ENCODE data around the gene FAAP100. TPM values are rescaled to one million over a fixed set of nuclear protein-coding genes. Genes with fewer than 3 reads are reported as not detected.
"Not testable (repeated sequence)": the region's sequence is repeated elsewhere in the genome, so short reads cannot be mapped to it uniquely, and the experiment has no call there.

Gene FAAP100
- total RNA-seq, 2 donors from 2014 or later: 18.9 TPM

DNA sequence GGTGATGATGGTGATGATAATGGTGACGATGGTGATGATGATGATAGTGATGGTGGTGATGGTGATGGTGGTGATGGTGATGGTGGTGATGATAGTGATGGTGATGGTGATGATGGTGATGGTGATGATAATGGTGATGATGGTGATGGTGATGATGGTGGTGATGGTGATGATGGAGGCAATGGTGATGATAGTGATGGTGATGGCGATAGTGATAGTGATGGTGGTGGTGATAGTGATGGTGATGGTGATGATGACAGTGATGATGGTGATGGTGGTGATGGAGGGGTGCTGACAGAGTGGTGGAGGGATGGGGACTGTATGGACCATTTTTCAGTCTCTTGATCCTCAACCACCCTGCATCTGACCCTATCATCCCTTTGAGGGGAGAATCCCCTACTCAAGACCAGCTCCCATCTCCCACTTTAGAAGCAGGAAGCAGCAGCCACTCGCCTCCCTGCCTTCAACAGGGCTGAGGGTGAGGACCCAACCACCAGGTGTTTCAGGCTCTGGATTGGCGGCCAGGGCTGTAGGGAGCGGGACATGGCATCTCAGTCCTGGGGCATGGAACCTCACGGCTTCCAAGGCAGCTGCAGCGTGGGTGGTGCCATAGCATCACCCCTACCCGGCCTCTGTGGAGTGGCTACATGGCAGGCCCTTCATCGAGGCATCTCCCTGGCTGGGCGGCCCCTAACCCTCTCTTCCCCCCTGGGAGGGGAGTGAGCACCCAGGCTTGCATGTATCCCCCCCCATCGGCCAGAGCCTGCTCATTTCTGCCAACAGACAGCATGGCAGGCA, 19.5 kb downstream of the FAAP100 start:
- DNase-seq (ENCODE audit: low spot score): no peak
- intact Hi-C loops (cut with DNase I): no loop called here

GRCh38 chr17:81531998-81532404, 20.2 kb downstream of the FAAP100 start:
- intact Hi-C loops (cut with DNase I); DNase-seq (ENCODE audit: low spot score): not testable (repeated sequence)

DNA sequence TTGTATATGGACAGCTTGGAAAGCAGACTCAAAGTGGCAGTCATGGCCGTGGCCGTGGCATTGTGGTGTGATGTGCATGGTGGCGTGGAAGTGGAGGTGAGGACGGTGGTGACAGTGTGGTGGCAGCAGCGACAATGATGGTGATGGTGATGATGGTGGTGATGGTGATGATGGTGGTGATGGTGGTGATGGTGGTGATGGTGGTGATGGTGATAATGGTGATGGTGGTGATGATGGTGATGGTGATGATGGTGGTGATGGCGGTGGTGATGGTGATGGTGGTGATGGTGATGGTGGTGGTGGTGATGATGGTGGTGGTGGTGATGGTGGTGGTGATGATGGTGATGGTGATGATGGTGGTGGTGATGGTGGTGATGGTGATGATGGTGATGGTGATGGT, 21.1 kb downstream of the FAAP100 start:
- DNase-seq (ENCODE audit: low spot score); intact Hi-C loops (cut with DNase I): not testable (repeated sequence)

DNA sequence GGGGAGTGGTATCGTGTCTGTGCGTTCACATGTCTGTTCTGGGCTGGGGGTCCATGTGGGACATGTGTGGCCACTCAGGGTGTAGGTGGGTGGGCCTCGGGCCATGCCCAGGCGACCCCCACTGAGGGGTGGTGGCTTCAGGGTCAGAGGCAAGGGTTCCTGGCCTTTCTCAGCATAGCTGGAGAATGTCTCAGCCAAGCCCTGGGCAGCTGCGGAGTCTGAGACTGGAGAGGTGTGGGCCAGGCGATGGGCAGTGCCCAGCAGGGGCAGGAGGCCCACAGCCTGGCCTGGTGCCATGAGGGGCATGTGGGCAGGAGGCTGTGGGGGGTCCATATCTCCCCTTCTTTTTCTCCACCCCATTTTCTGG, 22.7 kb downstream of the FAAP100 start:
- intact Hi-C loops (cut with DNase I): loop anchor here in 1 of 2 donors (10.0 kb wide), 1 partner anchor 75 kb away; no protein-coding TSS in a partner anchor
- no peak for DNase-seq (ENCODE audit: low spot score)

DNA sequence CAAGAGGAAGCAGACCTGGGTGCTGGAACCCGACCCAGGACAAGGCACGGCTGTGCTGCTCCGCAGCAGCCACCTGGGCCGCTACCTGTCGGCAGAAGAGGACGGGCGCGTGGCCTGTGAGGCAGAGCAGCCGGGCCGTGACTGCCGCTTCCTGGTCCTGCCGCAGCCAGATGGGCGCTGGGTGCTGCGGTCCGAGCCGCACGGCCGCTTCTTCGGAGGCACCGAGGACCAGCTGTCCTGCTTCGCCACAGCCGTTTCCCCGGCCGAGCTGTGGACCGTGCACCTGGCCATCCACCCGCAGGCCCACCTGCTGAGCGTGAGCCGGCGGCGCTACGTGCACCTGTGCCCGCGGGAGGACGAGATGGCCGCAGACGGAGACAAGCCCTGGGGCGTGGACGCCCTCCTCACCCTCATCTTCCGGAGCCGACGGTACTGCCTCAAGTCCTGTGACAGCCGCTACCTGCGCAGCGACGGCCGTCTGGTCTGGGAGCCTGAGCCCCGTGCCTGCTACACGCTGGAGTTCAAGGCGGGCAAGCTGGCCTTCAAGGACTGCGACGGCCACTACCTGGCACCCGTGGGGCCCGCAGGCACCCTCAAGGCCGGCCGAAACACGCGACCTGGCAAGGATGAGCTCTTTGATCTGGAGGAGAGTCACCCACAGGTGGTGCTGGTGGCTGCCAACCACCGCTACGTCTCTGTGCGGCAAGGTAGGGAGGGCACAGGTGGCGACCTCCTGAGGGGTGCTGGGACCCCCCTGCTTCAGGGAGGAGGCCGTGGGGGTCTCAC, 23.3 kb downstream of the FAAP100 start:
- intact Hi-C loops (cut with DNase I): loop anchor here in 1 of 2 donors (10.0 kb wide), 1 partner anchor 76 kb away; no protein-coding TSS in a partner anchor
- DNase-seq (ENCODE audit: low spot score): no peak

- DNase-seq (ENCODE audit: low spot score): no peak
- intact Hi-C loops (cut with DNase I): loop anchor here in 1 of 2 donors (10.0 kb wide), 1 partner anchor 76 kb away; no protein-coding TSS in a partner anchor
These were observed 23.8 kb downstream of the FAAP100 start for GRCh38 chr17:81528384-81528650.

- intact Hi-C loops (cut with DNase I): loop anchor here in 1 of 2 donors (10.0 kb wide), 1 partner anchor 77 kb away; no protein-coding TSS in a partner anchor
- no peak for DNase-seq (ENCODE audit: low spot score)
These were observed 24.4 kb downstream of the FAAP100 start, which contains the start of gene FSCN2 for GRCh38 chr17:81527591-81528383. FSCN2 (plus strand) TSS chr17:81528377; CDS start chr17:81528532, 155 bp downstream.

DNA sequence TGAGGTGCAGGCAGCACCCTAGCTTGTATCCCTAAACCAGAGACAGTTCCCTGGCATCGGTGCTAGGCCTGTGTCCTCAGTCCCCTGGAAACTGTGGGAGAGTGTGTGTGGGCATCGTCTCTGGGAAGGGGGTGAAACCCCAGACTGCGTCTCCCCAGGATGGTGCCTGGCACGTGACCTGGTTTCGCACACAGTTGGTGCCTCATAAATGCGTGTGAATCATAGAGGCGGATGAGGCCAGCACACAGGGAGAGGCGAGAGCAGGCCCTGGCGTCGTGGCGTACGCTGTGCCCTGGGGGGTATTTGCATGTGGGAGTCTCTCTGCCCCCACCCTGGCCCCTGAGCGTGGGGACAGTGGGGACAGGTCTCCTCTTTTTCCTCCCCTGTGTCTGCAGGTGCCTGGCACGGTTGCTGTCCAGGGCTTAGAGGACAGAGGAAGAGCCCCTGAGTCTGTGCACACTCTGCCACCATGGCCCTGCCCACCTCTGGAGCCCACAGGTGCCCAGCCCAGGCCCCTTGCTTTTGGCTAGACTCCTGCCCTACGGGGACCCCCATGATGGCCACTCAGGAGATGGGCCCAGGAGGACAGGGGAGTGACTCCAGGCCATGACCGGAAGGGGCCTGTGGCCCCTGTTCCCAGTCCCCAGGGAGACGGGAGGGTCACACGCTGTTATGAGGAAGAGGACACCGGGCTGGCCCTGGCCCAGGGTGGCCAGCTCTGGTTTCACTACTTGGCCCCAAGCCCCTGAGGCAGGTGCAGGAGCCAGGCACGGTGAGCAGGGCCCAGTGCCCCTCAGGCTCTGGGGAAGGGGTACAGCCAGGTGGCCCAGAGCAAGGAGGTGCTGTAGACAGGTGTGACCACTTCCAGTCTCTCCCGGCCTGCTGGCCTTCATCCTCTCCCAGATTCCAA, 25.2 kb downstream of the FAAP100 start:
- DNase-seq (ENCODE audit: low spot score): no peak

GRCh38 chr17:81524865-81525159, 27.3 kb downstream of the FAAP100 start:
- intact Hi-C loops (cut with DNase I): loop anchor here in 1 of 2 donors (10.0 kb wide), 1 partner anchor 80 kb away; no protein-coding TSS in a partner anchor
- DNase-seq (ENCODE audit: low spot score): no peak

More for the DNA sequence above, 25.2 kb downstream of the FAAP100 start:
- intact Hi-C loops (cut with DNase I): loop anchor here in 1 of 2 donors (10.0 kb wide), 1 partner anchor 78 kb away; no protein-coding TSS in a partner anchor

DNA sequence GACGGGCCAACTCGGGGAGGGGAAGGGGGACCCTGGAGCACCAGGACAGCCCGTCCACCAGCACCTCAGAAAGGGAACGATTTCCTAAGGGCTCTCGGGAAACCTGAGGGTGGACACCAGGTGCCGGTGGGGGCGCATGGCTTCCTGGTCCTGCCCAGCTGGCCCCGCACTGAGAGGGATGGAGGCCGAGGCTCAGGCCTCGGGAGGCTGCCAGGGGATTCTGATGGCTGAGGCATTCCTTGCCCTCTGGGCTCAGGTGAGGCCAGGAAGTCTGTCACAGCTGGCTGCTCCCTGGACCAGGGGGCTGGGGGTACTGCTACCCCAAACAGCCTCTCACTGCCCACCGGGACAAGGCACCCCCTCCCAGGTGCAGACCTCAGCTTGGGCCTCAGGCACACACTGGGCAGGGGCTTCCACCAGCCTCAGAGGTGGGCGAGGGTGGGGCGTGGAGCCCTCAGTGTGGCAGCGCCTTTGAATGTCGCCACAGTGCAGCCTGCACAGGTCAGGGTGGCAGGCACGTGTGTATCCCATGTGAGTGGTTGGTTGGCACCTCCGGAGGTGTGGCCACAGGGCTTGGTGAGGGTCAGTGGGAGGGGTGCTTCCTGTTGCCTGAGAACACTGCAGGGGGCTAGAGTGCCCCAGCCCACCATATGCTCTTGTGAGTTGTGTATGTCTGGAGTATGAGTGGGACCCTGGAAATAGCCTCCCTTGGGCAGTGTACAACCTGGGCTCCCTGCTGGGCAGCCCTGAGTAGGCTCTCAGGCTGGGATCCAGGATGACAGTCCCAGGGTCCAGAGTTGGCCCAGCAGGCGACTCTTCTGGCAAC, 27.9 kb downstream of the FAAP100 start:
- intact Hi-C loops (cut with DNase I): loop anchor here in 1 of 2 donors (10.0 kb wide), 1 partner anchor 81 kb away; no protein-coding TSS in a partner anchor
- no peak for DNase-seq (ENCODE audit: low spot score)

DNA sequence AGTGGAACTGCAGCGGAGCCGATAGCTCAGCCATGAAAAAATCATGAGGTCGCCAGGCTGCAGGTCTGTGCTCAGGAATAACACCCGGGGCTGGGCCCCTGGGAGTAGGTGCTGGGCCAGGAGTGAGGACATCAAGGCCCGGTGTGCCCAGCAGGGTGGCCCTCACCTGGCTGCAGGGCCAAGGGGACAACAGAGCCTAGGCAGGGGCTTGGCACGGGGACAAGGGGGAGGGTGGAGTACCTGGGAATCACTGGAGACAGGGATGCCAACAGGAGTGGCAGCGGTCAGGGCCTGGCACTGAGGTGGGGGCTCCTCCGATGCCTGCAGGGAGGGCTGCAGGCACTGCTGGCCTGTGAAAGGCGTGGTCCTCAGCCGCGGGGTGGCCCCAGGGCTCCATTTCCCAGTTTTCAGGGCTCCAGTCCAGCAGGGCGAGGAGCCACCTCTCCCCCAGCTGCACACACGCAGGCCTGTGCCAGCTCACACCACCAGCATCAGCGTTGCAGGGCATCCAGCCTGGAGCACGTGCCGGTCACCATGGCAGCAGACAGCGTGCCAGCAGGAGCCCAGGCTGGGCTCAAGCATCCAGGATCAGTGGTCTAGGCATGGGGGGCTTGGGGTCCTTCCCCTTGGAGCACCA, 28.6 kb downstream of the FAAP100 start:
- intact Hi-C loops (cut with DNase I): loop anchor here in 1 of 2 donors (10.0 kb wide), 1 partner anchor 81 kb away; no protein-coding TSS in a partner anchor

DNA sequence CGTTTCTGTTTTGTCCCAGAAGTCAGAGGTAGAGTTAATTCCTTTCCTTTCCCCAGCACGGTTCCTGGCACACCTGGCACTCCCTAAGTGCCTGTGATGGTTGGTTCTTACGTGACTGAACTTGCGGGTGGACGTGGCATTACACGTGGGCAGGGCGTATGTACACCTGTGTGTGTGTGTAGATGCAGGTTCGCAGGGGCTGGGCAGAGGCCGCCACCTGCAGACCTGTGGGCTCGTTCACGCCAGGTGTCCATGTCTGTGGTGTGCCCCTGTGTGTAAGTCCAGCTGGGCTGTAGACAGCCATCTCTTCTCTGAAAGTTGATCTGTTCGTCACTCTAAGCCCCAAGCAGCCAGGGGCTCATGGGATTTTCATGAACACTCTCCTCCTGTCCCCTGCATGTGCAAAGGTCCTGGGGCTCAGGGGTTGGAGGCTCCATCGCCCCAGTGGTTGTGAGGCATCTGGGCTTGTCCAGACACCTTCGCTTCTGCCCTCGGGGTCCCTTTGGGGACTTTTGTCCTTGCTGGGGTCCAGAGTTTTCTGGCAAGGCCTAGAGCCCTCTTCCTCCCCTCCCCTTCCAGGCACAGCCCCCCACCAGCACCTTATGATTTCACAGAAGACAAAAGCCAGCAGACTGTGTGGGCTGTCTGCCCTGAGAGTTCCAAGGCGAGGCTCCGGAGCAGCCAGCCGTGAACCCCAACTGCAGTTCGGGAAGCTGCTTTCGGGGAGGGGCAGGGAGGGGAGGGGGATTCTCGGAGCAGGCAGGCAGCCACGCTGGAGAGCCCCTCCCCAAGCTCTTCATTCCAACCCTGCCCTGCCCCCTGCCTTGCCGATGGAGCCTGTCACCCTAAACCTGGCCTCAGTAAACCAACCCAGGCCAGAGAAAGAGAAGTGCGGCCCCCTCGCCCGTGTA, 29.4 kb downstream of the FAAP100 start:
- DNase-seq (ENCODE audit: low spot score): no peak
- intact Hi-C loops (cut with DNase I): loop anchor here in 1 of 2 donors (10.0 kb wide), 1 partner anchor 82 kb away; no protein-coding TSS in a partner anchor

More for the DNA sequence above, 28.6 kb downstream of the FAAP100 start:
- no peak for DNase-seq (ENCODE audit: low spot score)

DNA sequence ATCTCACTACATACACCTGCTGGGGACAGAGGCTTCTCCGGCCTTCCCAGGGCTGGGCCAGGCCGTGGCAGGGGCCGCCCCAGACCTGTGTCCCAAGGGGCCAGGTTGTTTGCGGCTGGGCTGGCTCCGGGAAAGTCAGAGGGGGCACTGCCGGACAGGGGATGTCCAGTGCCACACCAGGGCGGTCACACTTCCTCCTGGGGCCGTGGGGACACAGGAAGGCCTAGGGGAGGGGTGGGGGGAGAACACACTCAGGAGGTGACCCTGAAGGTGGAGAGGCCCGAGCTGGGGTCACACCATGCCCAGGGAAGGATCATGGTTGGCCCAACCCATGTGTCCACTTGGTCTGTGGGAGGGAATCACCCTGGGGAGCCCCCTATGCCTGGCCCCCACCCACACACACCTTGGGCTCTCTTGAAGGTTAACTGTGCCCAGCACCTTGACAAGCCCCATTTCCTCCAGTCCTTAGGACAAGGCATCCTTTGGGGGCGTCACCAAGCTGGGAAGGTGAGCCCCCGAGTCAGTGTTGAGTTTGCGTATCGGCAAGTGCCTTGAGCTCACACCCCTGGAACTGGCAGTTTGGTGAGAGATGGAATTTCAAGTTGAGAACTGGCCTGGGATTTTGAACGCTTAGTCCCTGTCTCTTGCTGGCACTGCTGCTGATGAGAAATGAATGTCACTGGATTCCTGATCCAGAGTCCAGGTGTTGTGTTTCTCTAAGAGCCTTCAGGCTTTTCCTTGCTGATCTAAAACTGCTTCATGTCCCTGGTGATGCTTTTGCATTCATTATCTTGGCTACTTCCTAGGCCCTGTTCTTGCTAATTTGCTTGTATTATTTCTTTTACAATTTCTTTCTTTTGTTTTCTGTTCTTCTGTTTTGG, 31.9 kb downstream of the FAAP100 start:
- intact Hi-C loops (cut with DNase I): loop anchor here in 1 of 2 donors (10.0 kb wide), 1 partner anchor 85 kb away; no protein-coding TSS in a partner anchor
- DNase-seq (ENCODE audit: low spot score): no peak

DNA sequence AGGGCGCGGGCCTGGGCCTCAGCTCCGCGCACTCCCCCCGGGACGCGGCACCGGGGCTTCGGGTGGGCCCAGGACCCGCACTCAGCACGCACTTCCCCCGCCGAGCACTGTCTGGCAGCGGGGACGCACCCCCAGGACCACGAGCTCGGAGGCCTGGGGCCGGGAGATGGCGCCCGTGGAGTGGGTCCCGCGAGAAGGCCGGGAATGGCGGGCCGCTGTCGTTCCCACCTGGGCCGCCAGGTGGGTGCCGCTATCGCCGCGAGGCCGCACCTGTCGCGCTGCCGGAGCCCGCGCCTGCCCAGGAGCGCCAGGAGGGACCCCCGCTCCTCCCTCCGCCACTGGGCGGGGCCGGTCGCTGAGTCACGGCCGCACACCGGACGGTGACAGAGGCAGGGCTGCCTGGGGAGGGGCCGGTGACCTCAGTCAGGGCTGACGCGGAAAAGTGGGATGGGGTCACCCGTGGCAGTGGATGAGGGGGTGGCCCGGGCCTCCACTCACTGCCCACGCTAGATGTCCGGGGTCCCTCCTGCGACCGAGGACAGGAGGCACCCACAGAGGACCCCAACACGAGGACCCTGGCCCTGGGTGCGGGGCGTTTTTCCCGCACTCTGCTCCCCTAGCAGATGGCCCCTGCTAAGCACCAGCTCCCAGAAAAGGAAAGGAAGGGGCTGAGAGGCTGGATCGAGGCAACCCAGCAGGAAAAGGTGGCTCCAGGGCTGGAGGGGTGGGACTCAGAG, 32.7 kb downstream of the FAAP100 start:
- intact Hi-C loops (cut with DNase I): loop anchor here in 1 of 2 donors (10.0 kb wide), 1 partner anchor 85 kb away; no protein-coding TSS in a partner anchor

More for the DNA sequence above, 32.7 kb downstream of the FAAP100 start:
- no peak for DNase-seq (ENCODE audit: low spot score)
